ENCODE data around the gene NAGS. TPM values are rescaled to one million over a fixed set of nuclear protein-coding genes. Genes with fewer than 3 reads are reported as not detected.

NAGS gene
- total RNA-seq, 1 experiment from 2014 or later: 1.6 TPM

GRCh38 chr17:43986225-43986981 lies 18.0 kb upstream of the NAGS start:
- Mint-ChIP-seq H3K4me1 (ENCODE audit: insufficient read depth, unreplicated experiment) (no peaks in the 10 kb centered on the region), H3K4me3 (ENCODE audit: unreplicated experiment) (no peak overlapping the region), H3K9me3 (ENCODE audit: unreplicated experiment) (no peaks in the 10 kb centered on the region), H3K27me3 (ENCODE audit: insufficient read depth, unreplicated experiment) (peaks cover 43% of the 10 kb centered on the region), H3K27ac (ENCODE audit: low read depth, unreplicated experiment) (no peak overlapping the region), H3K36me3 (ENCODE audit: insufficient read depth, unreplicated experiment) (no peaks in the 10 kb centered on the region)
- no peak for DNase-seq (ENCODE audit: unreplicated experiment)
- no TSS peak for BruUV-seq (replicated peaks)
- CTCF ChIA-PET: interaction anchor here (1.2 to 1.7 kb wide), 3 partner anchors 9 to 109 kb away, joined by 4 to 8 read pairs (median 4); no protein-coding TSS in a partner anchor
- intact Hi-C loops (cut with micrococcal nuclease): no loop called here
- TF ChIP-seq CTCF (IDR thresholded peaks at IDR 0.05; ENCODE audit: unreplicated experiment): no peak
- POLR2A ChIA-PET: interaction anchor here (0.6 kb wide), 2 partner anchors 28 to 100 kb away, joined by 3 read pairs; no protein-coding TSS in a partner anchor

GRCh38 chr17:43987131-43988021 lies 17.0 kb upstream of the NAGS start:
- Mint-ChIP-seq H3K9me3 (ENCODE audit: unreplicated experiment) (no peaks in the 10 kb centered on the region), H3K27me3 (ENCODE audit: insufficient read depth, unreplicated experiment) (peaks cover 34% of the 10 kb centered on the region), H3K27ac (ENCODE audit: low read depth, unreplicated experiment) (no peak overlapping the region), H3K36me3 (ENCODE audit: insufficient read depth, unreplicated experiment) (no peaks in the 10 kb centered on the region), H3K4me3 (ENCODE audit: unreplicated experiment) (no peak overlapping the region), H3K4me1 (ENCODE audit: insufficient read depth, unreplicated experiment) (no peaks in the 10 kb centered on the region)
- POLR2A ChIA-PET: interaction anchor here (0.6 kb wide), 1 partner anchor 101 kb away, joined by 3 read pairs; no protein-coding TSS in a partner anchor
- DNase-seq (ENCODE audit: unreplicated experiment): no peak
- no peak for TF ChIP-seq CTCF (IDR thresholded peaks at IDR 0.05; ENCODE audit: unreplicated experiment)
- CTCF ChIA-PET: interaction anchor here (0.5 to 1.7 kb wide), 8 partner anchors 8 to 318 kb away, joined by 3 to 8 read pairs (median 4); no protein-coding TSS in a partner anchor
- intact Hi-C loops (cut with micrococcal nuclease): no loop called here
- no TSS peak for BruUV-seq (replicated peaks)

- no peak for TF ChIP-seq CTCF (IDR thresholded peaks at IDR 0.05; ENCODE audit: unreplicated experiment)
- Mint-ChIP-seq H3K27me3 (ENCODE audit: insufficient read depth, unreplicated experiment) (peaks cover 24% of the 10 kb centered on the region), H3K4me1 (ENCODE audit: insufficient read depth, unreplicated experiment) (no peaks in the 10 kb centered on the region), H3K9me3 (ENCODE audit: unreplicated experiment) (no peaks in the 10 kb centered on the region), H3K36me3 (ENCODE audit: insufficient read depth, unreplicated experiment) (no peaks in the 10 kb centered on the region), H3K27ac (ENCODE audit: low read depth, unreplicated experiment) (no peak overlapping the region), H3K4me3 (ENCODE audit: unreplicated experiment) (no peak overlapping the region)
- ChIA-PET POLR2A (interaction anchor here (0.6 to 0.7 kb wide), 2 partner anchors 10 to 149 kb away, joined by 3 read pairs; no protein-coding TSS in a partner anchor), CTCF (interaction anchor here (0.5 to 1.1 kb wide), 3 partner anchors 9 to 319 kb away, joined by 3 read pairs; no protein-coding TSS in a partner anchor)
- no peak for DNase-seq (ENCODE audit: unreplicated experiment)
- BruUV-seq (replicated peaks): no TSS peak
- intact Hi-C loops (cut with micrococcal nuclease): no loop called here
Measured at GRCh38 chr17:43988301-43988700, 16.1 kb upstream of the NAGS start.

GRCh38 chr17:43992641-43993040 lies 11.8 kb upstream of the NAGS start:
- no peaks in the 10 kb centered on the region for H3K4me1 Mint-ChIP-seq (ENCODE audit: insufficient read depth, unreplicated experiment)
- CTCF ChIA-PET: interaction anchor here (0.7 to 1.5 kb wide), 2 partner anchors 10 to 49 kb away, joined by 4 to 5 read pairs; no protein-coding TSS in a partner anchor
- no peak overlapping the region for H3K4me3 Mint-ChIP-seq (ENCODE audit: unreplicated experiment)
- no peak for DNase-seq (ENCODE audit: unreplicated experiment)
- POLR2A ChIA-PET: interaction anchor here (1.0 kb wide), 1 partner anchor 114 kb away, joined by 3 read pairs; no protein-coding TSS in a partner anchor
- H3K36me3 Mint-ChIP-seq (ENCODE audit: insufficient read depth, unreplicated experiment): no peaks in the 10 kb centered on the region
- intact Hi-C loops (cut with micrococcal nuclease): no loop called here
- BruUV-seq (replicated peaks): no TSS peak
- peaks cover 13% of the 10 kb centered on the region for H3K27me3 Mint-ChIP-seq (ENCODE audit: insufficient read depth, unreplicated experiment)
- no peak overlapping the region for H3K27ac Mint-ChIP-seq (ENCODE audit: low read depth, unreplicated experiment)
- no peak for TF ChIP-seq CTCF (IDR thresholded peaks at IDR 0.05; ENCODE audit: unreplicated experiment)
- H3K9me3 Mint-ChIP-seq (ENCODE audit: unreplicated experiment): no peaks in the 10 kb centered on the region
